LNCaP clone FGC (cell line): ENCODE data around the gene APBB2.

Experiments used
- DNase-seq: peaks from one replicate; pipeline ENCODE4 v3.0.0-alpha.2; 2011; ENCODE audit warnings: low read depth
- H3K4me3 ChIP-seq: 2 replicates; pipeline ENCODE4 v1.5.1; 2011; ENCODE audit warnings: mild to moderate bottlenecking, low read depth, low read length, control low read depth
- TF ChIP-seq, protein P1 (sequence below): IDR thresholded peaks from 2 replicates; pipeline ENCODE4 v1.5.1; 2012; ENCODE audit warnings: mild to moderate bottlenecking; ENCODE audit not compliant: control insufficient read depth, insufficient read depth; ENCODE audit errors: extremely low read depth

The APBB2 gene

DNA sequence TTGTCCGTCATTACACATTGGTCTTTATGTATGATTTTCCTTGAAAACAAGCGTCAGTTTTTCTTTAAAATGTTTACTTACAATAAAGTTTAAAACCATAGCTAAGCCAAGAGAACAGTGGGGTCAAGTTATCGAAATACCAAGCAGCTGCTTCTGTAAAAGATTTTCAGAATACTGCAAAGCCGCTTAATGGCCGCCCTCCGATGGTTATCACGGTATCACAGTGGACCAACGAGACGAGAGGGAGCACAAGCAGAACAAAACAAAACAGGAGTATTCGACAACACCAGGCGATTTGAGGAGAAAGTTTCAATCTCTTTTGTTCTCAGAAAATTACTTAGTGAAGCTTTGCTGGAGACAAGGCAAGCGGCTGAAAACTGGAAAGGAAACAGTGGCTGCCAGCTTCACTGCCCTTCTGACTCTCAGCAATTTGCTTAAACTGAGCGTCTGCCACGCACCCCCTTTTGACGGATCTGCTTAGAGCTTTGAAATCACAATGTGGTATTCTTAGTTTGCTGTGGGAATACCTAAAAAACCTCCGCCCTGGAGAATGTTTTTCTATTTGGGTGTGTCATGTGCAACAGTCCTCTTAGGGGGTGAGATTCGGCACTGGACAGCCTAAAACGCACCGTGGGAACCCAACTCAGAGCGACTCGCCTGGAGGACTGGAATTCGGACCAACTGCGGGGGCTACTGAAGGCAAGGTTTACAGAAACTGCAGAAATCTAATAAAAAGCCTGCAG lies 264.8 kb downstream of the APBB2 start:
- no peak overlapping the region for H3K4me3 ChIP-seq
- TF ChIP-seq, protein P1, sequence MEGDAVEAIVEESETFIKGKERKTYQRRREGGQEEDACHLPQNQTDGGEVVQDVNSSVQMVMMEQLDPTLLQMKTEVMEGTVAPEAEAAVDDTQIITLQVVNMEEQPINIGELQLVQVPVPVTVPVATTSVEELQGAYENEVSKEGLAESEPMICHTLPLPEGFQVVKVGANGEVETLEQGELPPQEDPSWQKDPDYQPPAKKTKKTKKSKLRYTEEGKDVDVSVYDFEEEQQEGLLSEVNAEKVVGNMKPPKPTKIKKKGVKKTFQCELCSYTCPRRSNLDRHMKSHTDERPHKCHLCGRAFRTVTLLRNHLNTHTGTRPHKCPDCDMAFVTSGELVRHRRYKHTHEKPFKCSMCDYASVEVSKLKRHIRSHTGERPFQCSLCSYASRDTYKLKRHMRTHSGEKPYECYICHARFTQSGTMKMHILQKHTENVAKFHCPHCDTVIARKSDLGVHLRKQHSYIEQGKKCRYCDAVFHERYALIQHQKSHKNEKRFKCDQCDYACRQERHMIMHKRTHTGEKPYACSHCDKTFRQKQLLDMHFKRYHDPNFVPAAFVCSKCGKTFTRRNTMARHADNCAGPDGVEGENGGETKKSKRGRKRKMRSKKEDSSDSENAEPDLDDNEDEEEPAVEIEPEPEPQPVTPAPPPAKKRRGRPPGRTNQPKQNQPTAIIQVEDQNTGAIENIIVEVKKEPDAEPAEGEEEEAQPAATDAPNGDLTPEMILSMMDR, result no peak

DNA sequence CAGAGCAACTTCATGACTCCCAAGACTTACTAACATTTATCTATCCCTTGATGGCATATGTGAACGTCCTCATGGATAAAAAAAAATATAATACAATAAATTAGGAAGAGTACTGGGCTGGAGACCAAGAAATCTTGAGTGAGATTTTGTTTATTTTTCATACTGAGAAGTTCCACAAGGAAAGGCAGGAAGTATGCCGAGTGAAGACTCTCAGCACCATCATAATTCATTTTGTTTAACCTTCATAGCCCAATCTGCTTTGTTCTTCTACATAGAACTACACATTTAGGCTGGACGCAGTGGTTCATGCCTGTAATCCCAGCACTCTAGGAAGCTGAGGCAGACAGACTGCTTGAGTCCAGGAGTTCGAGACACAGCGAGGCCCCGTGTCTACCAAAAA lies 266.3 kb downstream of the APBB2 start:
- H3K4me3 ChIP-seq, result no peak overlapping the region
- TF ChIP-seq, protein P1, result no peak
- DNase-seq, result no peak

More for the DNA sequence above, 264.8 kb downstream of the APBB2 start:
- no peak for DNase-seq

DNA sequence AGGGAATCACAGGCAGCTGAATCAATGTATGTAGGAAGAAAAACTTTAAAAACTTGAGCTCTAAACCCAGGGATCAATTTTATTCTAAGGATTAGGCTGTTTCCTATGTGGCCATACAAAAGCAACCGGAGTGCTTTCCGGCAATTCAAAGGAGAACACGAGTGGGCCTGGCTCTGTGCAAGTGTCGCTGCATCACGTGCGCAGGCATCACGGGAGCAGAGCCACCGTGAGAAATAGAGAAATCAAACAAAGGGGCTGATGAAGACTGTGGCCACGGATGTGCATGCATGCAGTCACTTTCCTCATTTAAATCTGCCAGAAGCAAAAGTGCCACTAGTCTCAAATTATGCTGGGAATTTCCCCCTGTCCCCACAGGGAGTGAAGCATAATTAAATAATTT lies 267.7 kb downstream of the APBB2 start:
- H3K4me3 ChIP-seq, result no peak overlapping the region
- no peak for DNase-seq
- TF ChIP-seq, protein P1, result no peak

DNA sequence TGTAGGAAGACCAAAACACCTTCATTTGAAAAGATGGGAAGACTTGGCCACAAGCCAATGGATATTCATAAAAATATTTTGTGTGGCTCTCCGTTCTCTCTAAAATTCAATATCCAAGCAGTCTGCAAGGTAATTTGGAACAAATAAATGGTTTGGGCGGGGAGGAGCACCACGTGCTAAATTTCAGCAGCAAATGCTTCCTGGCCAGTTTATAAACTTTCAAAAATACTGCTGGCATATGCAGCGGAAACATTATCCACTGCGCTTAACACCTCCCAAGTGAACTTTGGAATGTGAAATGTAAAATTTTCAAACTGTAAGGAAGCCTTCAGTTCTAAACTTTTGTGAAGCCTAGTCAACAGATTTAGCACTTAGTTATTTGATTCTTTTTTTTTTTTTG lies 273.6 kb downstream of the APBB2 start:
- TF ChIP-seq, protein P1, result no peak
- no peak overlapping the region for H3K4me3 ChIP-seq
- DNase-seq, result no peak

DNA sequence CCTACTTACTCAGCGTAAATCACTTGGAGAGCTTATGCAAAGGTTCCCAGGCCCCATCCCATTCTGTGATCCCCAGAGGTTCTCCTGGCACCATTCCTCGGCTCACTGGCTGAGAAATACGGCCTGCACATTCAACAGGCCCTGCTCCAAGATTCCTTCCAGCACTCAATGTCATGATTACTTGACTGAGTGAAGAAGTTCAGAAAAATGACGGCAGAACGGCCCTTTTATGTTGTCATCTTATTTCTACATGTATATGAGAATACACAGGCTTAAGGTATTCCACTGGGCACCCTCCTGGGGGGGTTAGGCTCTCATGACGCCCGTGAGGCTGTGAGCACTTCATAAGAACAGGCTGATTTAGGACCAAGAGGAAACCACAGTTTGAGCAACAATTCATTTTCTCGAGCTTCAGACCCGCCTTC lies 274.0 kb downstream of the APBB2 start:
- no peak for DNase-seq
- TF ChIP-seq, protein P1, result no peak
- no peak overlapping the region for H3K4me3 ChIP-seq

DNA sequence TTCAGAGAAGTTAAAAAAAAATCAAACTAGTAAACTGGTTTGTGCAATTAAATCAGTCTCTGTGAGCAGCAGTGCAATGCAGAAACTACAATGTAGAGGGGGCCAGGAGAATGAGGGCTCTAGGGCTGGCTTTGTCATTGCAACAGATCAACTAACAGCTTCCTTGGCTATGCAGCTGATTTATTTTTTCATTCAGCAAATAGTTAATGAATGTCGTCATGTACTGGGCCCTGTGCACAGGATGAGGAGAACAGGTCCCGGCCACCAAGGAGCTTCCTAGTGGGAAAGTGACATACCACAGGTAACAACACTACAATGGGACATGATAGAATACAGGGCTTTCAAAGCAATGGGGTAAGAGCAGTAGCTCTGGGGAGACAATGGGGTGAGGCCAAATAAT lies 274.5 kb downstream of the APBB2 start:
- DNase-seq, result no peak
- TF ChIP-seq, protein P1, result no peak

DNA sequence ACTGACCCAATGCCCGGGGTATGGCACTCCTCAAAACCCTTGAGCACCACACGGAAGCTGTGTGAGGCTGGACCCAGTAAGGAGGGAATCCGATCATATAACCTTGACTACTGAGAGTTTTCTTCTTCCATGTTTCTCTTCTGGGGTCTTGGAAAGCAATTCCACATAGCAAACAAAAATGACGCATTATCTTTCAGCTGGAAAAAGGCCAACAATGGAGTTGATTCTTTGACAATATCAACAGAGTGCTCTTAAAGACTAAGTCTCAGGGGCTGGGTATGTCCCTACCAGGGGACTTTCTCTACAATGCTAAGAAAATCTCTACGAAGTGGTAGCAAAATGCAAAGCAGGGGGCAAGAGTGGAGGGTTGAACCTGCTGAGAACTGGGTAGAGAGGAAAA lies 276.0 kb downstream of the APBB2 start:
- TF ChIP-seq, protein P1, result no peak
- no peak for DNase-seq
- no peak overlapping the region for H3K4me3 ChIP-seq

More for the DNA sequence above, 274.5 kb downstream of the APBB2 start:
- no peak overlapping the region for H3K4me3 ChIP-seq
